HG02623 (cell line): ENCODE results near the gene PTCH1.

Source experiments
- ATAC-seq: cut with Tn5 transposase; IDR thresholded peaks from one replicate; pipeline ENCODE4 v1.9.1; 2021; ENCODE audit warnings: moderate library complexity; ENCODE audit not compliant: unreplicated experiment

PTCH1 gene

DNA sequence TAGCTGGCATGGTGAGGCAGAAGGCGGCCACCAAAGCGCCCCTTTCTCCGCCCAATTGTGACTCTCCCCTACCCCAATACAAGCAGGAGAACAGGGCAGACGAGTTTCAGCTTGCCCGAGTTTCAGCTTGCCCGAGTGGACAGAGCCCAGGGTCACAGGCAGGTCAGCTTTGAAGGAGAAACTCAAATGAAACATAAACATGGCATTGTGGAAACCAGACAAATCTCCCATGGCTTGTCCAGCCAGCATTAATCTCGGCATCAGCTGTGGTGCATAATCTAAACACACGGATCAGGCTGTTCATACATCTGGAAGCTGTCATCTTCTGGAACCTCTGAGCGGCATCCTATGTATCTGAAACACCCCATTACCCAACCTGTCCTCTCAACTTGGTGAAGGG lies 16.9 kb downstream of the PTCH1 start:
- no peak for ATAC-seq

DNA sequence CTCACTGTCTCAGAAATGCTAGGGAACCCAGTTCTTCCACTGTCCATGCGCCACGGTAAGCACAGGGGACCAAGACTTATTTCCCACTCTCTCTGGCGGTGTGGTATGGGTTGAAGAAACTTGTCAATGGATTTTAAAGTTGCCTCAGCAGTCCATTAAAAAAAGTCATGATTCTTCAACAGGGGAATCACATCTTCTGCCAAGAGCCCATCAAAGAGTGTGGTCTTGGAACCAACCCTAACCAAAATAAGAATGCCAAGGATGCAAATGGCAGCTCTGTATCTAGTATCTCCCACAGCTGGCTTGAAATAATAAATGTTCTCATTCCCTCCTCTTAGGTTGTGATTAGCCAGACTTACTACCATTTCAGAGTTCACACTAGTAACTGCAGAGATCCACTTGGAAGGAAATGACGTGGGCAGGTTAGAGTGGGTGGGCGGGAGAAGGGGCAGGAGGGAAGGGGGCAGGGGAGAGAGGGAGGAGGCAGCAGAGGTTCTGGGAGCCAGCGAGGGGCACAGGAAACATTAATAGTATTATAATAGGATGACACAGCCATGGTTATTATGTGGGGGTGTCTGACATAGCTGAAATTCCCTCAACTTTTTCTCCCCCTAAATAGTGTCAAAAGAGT lies 17.6 kb downstream of the PTCH1 start:
- ATAC-seq, result no peak

DNA sequence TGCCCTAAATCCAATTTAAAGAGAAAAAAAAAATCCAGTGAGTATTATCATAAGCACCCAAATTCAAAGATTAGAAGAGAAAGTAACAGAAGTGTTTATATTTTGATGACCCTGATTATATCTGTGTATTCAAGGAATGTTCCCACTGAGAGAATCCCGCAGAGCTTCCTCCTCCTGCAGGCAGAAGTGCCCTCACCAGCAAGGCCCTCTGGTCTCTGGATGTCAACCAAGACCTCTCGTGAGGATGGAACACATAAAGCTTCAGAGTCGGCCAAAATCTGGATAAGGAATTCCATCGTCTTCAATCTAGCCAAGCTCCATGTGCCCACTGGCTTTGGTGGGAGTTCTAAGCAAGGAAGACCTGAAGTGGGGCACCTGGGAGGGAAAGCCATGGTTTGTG lies 18.1 kb downstream of the PTCH1 start:
- no peak for ATAC-seq

DNA sequence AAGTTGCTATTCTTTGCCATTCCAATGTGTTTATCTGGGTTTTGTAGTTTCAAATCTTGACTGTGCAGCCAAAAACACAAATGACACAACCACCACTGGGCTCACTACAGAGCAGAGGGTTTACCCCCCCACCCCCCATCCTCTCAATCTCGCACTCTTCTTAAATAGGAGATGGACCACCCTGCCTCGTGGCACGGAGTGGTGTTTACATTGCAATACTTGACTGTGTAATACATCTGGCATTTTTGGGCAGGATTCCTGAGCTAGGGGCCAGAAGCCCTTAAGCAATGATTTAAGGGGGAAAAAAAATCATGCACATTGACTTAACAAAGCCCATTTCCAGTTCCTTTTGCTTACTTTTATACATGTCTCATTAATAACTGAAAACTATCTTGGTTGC lies 19.0 kb downstream of the PTCH1 start:
- no peak for ATAC-seq

DNA sequence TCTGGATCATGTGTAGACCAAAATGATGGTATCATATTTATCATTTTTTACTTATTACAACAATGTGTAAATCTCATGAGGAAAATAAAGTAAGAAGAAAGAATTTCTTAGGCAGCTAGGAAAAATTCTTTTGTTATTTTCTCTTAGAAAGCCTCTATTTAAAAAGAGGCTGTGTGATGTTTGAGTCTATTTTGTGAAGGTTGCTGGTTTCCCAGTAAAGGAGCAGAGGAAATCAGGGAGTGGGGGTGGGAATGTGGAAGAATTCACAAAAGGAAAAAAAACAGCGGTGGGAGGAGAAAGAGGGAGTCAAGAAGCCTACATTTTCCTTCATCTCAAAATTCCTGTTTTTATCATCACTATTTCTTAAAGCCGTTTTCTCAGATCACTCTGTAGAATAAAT lies 20.1 kb downstream of the PTCH1 start:
- no peak for ATAC-seq

DNA sequence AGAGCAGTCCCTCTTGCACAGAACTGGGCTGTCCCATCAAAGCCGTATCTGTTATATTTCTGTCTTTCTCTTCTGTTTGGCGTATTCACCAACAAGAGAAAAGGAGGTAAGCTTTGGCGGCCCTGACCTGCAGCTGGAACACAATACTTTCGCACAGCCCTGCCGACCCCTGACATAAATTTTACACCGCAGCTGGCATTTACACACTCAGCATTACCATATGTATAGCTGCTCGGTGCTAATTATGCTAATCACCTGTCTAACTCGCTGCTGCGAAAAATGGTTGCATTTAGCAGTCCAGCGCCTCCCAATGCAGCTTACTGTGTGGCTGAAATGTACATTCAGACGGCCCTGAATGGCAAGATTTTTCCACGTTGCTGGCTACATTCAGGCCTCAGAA lies 20.8 kb downstream of the PTCH1 start:
- ATAC-seq, result no peak

DNA sequence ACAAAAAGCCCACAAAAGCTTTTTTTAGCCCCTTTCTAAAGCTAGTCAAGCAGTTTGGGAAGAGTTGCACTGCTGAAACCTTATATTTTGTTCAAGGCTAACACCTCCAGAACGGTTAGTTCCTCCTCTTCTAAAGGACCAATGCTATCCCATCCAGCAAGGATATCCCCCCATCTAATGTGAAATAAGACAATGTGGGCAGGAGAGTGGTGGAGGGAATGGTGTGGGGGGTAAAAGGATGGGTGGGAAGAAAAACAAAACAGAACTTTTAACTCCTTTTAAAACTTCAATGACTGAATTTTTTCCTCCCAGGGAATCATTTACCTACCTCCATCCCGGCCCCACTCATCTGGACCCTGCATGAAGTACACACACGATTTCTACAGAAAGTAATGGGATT lies 21.2 kb downstream of the PTCH1 start:
- no peak for ATAC-seq

DNA sequence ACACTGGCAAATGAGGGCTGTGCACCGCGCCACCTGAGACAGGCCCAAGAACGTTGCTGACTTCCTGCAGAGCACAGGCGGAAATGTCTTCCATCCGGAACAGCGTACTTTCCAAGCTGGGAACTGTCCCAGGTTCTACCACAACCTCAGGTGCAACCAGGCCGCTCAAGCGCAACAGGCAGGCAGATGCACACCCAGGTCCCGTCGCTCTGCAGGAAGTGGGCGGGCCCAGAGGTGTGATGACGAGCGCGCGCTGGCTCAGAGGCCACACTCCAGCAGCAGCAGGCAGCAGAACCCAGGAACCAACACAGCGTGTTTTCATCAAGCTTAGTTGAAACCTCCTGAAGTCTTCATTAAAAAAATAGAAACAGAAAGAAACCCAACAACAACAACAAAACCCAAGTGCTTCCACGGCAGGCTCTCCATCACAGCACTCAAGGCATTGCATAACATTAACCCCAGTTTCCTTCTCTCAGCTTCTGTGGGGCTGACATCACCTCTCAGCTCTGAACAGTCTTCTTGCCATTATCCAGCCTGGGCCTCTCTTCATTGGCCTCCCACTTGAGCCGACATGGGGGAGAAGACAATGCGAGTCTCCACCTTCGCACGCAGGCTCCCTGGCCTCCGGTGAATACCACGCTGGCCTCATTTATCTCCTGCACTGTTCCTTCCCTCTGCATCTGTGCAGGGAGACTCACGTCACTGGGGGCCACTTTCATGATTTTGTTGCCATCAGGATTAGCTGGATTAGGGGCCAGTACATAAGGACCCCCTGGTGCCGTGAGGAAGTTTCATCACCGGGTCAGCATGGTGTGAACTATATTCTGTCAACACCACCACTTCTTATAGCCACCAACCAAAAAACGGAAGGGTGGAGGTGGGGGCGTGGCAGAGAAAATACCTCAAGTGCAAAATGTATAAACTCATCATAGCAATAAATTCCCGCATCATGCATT lies 22.1 kb downstream of the PTCH1 start:
- ATAC-seq, result peak; percentile 83

DNA sequence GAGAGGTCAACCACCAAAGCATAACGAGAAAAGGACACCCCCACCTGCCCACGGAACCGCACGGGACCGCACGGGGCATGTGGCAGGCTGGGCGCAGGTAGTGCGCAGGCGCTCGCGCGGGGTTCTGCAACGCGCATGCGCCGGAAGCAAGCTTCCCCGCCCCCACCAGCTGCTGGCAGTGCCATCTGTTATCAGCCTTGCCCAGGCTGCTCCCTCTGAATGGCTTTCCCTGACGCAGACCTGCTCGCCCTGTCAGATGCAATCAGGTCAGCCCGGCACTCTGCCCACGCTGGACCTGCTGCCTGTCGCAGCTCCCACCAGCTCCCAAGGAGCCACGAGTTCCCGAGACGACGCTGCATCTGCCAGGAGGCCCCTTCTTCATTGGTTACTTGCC lies 22.8 kb downstream of the PTCH1 start:
- ATAC-seq, result no peak

DNA sequence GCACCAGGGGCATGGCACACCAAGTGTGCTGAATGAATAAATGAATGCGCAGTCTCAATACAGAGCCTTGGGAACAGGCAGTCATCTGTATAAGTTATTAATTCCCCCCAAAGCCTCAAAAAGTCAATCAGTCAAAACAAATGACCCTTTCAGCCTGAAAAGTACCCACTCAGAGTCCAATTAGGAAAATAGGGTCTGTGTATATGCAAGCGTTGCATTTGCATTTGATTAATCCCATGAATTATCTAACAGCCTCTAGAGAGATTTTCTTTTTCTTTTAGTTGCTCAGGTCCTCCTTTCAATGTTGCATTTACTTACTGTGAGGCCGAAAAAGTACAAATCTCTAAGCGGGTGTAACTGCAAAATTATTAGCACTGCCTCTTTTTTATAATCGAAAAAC lies 23.4 kb downstream of the PTCH1 start:
- no peak for ATAC-seq

DNA sequence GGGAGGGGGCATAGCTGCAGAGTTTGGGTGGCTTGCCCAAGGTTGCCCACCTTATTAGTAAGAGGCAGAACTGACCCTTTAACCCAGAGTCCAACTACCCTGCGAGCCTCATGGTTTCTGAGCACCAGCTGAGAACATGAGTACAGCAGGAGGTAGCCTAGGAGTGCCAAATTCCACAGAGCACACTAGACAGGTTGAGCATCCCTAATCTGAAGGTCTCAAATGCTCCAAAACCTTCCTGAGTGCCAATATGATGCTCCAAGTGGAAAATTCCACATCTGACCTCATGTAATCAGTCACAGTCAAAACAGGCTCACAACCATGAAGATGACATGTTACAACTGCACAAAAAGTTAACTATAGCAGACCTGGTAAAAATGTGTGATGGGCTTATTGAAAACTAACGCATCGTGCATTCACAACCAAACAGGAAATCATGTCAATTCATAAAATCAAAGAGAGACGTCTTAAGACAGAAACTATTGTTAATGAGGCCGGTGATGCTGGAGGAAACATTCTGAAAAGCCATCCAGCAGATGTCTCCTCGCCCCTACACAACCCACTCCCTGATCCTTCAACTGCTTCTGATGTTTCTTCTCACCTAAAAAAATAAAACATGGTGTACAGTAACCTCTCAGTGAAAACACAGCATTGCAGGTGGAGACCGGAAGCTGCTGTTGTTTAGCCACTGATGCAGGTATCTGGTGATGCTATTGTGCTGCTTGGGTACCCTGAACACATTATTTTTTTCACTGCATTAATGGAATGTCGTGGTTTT lies 25.0 kb downstream of the PTCH1 start:
- ATAC-seq, result no peak

DNA sequence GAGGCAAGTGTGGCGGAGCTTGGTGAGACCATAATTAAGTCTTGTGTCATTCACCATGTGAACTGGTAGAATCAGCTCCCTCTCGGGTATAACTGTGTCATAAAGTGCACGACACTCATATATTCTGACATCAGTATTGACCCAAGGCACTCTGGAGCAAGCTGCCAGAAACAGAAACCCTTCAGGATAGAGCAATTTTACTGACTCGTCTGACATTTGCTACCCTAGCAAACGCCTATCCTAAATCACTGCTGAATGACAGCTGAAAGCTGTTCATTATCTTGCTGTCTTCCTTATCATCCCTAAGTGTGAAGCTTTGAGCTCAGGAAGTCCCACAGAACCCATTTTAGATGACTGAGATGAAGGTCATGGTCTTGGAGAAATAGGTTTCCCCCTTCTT lies 27.8 kb downstream of the PTCH1 start:
- no peak for ATAC-seq

DNA sequence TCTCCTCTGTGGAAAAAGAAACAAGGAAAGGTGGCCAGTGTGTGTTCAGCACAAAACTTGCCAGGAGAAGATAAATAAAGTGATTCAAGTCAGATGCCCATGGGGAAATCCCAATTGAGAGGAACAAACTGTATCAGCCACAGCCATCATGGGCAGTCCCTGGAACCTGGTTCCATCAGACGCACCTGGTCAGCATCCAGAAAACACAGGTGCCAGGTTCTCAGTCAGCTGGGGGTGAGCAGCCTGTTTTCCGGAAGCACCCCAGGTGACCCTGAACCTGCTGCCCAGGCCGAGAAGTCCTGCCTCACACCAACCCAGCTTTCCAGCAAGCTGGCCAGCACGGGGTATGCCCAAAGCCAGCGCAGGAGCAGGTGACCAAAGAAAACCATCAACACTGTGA lies 30.5 kb downstream of the PTCH1 start:
- ATAC-seq, result no peak

DNA sequence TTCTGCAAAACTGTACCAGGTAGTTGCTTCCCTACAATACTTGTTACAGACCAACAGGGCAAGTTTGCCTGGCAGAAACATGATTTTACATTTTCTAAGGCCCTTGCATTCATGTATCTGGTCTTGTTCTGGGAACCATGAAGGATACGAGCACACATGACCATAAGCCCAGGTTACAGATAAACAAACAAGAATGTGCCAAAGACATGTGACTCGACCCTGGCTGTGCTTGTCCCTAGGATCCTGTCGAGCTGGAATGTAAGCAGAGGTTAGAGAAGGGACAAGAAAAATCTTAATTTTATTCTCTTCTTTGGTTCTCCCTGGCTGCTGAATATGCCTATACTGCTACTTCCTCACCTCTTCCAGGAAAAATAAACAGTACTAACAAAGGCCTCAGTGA lies 32.5 kb downstream of the PTCH1 start:
- ATAC-seq, result no peak

DNA sequence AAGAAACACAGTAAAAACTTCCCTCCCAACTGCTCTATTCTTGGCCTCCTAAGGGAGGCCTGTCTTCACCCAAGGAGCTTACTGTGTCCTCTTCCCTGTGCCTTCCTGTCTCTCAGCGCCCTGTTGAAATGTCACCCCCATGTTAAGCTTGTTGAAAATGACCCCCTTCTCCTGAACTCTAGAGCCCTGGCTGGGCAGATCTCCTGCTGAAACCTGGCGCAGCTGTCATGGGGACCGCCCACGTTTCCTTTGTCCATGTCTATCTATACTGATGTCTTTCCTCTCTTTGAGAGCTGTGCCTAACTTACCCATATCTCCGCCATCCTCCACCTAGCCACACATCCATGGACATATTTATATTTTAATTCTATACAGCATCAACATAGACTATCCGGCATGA lies 33.3 kb downstream of the PTCH1 start:
- no peak for ATAC-seq

DNA sequence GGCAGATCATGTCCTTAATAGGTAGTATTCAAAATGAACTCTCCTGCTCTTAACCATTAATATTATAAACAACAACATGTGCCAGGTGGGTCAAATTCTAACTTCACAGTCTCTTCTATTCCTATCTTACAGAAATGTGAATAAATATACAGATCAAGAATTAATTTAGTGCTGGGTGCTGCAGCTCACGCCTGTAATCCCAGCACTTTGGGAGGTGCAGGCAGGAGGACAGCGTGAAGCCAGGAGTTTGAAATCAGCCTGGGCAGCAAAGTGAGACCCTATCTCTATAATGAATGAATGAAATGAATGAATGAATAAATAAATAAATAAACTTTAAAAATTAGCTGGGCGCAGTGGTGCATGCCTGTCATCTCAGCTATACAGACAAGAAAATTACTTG lies 34.1 kb downstream of the PTCH1 start:
- no peak for ATAC-seq

DNA sequence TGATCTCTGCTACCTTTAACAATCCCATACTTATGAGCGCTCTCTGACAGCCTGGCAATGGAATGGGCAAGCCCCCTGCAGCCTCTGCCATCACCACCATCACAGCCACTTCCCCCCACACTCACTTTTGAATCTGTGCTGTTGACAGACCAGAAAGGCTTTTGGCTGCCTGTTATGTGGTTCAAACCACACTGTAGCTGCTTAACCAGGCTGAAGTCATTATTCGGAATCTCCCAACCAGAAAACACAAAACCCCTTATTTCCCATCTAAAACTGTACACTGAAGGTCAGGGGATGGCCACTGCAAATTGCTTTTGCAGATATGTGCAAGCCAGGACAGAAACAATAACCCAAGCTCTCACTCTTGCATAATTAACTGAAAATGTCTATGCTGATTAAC lies 35.8 kb downstream of the PTCH1 start:
- no peak for ATAC-seq

DNA sequence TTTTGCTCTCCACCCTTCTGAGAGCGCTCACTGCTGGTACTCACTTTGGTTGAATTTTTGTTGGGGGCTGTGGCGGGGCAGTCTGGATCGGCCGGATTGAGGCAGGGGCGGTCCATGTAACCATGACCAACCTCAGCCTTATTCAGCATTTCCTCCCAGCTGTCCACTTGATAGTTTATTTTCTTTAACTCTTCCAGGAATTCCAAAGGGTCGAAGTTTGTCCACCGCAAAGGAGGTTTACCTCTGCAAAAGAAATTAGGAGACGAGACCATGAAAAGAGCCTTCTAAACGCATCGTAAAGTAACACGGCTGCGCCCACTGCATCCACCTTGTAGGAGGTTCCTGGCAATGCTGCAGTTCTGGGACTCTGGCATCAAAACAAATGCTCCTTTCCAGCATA lies 36.4 kb downstream of the PTCH1 start:
- ATAC-seq, result no peak

DNA sequence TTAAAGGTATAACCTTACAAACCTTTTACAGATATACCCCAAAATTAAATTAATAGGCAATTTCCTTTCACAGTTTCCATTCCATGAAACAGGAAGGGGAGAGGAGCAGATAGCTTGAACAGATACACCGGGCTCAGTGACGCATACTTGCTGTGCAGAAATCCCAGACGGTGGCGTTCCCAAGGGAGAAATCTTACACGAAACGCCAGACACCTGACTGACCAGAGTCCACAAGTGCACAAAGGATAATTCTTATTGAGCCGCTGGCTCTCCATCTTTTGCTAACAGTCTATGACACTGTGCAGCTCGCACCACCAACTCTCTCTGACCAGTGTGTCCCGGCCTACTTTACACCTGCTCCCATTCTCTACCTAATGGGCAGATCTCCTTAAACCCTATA lies 37.4 kb downstream of the PTCH1 start:
- no peak for ATAC-seq

DNA sequence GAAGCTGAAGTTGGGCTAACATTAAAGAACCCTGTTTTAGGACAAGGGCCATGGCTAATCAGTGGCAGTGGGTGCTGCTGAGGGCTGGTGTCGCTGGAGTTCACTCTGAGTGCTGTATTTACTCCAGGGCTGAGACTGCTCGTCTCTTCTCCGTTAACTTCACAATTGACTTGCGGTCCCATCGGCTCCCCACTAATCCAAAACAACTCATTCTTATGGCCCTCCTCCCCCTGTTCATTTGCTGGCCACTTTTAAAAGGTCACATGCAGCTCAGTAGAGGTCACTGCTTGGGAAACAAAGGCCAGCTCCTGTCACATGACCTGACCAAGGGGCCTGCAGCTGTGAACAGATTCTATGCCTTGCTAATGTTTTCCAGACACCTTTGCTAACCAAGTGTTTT lies 38.4 kb downstream of the PTCH1 start:
- ATAC-seq, result no peak

DNA sequence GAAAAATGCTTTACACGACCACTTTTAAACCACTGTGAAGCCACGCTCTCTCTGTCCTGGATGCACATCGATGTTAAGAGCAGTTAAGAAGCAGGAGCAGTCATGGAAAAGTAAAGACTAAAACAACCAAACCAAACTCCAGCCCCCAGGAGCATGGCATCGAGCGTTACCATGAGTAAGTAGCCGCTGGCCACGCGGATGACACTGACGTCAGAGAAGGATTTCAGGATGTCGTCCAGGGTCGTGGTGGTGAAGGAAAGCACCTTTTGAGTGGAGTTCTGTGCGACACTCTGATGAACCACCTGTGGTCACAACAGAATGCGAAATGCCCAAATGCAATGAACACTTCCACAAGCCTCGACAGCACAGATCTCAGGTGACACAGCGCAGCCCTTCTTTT lies 38.9 kb downstream of the PTCH1 start:
- no peak for ATAC-seq

DNA sequence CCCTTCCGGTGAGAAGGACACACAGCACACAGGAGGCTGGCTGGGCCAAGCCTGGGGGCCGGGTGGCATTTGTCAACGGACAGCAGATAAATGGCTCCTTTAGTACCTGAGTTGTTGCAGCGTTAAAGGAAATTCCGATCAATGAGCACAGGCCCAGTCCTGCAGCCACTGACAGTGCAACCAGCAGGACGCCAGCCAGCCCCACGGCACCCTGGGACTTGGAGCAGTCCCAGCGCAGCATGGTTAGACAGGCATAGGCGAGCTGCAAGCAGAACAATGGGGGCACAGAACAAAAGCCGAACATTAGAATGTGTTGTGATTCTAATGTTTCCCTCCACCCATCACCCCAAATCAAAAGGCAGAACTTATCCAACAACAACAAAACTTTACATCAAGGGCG lies 39.3 kb downstream of the PTCH1 start:
- no peak for ATAC-seq
